NCI-H82 (cell line): ENCODE results near the gene SLC12A8.

ENCODE experiments used
- DNase-seq: peaks from one replicate; lab custom pipeline; 2025; lab: John Stamatoyannopoulos, UW

The SLC12A8 gene

DNA sequence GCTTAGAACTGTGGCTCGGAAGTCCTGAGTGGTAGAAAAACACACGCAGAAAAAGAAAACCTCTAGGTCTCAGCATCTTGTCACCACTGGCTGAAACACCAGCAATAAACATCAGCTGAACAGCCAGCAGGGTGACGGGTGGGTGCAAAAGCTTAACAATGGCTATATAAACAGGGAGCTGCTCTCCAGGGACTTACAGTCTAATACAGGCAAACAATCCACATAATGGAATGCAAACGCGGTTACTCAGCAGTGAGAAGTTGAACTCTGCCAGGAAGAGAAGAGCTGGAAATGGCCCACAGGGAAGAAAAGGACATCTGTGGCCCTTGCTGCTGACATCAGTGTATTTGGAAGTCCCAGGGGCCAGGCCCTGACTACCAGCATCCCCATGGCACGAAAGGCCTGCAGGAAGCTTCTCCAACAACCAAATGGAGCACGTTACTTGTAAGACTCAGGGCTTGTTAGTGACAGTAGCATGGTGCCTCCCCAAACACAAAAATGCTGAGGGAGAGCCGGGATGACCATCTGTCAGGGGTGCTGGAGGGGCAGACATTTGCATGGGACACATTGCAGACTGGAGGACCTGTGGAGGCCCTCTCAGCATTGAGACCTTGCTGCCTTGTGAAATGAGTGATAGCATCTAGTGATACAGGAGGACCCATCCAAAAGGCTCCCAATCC, 159.8 kb downstream of the SLC12A8 start:
- peak; percentile 61 for DNase-seq

DNA sequence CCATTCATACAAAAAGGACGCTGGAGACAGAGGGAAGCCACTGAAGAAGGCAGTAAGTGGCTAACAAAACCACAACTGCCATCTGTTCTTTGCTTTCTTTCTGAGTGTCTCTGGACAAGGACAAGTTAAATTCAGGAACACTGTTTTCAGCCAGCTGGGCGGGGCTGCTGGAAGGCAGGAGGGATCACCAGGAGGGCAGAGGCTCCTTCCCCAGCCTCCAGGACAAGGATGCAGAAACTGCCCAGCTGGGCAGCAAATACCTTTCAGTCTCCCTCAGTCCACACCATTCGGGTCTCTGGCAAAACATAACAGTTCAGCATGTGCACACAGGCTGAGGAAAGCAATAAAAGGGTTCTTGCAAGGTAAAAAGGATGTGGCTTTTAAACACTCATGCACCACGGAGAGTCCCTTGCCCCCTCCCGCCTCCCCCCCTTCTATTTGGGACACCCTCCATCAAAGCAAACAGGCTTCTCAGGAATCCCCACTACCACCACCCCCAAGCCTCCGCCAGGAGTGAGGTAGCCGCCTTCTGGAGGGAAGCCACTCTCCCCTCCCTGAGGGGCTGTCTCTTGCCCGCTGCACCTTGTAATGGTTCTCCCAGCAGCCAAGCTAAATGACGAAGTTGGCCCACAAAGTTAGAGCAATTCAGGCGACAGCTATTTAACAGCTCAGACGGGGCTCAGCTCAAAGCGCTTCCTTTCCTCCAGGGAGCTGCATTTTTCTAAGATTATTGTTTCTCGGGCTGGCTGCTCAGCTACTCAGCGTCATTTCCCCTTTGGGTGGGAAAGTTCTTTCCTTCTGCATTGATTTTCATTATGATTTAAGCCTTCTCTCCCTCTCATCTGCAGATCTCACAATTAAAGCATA, 160.6 kb downstream of the SLC12A8 start:
- DNase-seq: peak; percentile 76

DNA sequence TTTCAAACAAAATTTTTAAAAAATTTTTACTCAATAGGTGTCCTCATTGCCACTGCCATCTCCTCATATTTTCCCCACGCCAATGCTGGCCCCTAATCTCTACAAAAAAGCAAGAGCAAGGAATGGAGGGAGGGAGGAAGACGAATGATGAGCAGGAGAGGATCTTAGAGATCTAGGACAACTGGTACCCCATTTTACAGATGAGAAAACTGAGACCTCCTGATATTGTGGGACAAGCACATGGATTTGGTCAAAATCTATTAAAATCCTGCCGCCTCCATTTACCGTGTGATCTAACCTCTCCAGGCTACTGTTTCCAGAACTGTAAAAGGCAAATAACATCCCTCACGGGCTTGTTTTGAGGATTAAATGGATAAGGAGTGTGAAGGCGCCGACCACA, 161.3 kb downstream of the SLC12A8 start:
- no peak for DNase-seq

DNA sequence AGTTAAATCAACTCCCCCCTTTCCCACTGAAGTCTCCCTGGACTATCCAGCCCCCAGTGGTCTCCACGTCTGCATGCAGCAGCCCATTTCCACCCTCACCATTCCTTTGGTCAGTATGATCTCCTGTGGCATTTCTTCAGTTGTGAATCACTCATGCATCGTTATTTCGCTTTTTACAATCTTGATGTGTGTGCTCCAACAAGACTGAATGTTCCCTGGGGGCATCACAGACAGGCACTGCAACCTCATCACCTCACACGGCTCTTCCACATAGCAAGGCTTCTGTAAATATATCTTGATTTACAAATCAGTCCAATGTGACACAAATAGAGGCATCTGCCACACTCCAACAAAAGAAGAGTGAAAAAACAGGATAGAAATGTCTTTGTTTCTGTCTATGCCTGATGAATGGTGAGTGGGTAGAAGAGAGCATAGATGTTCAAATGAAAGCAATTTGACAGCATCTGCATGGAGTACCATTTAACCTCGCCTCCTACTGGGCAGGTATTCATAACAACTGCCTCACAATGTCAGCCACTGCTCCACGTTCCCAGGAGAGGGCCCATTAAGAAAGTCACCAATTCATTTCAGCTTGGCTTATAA, 162.0 kb downstream of the SLC12A8 start:
- DNase-seq: no peak

DNA sequence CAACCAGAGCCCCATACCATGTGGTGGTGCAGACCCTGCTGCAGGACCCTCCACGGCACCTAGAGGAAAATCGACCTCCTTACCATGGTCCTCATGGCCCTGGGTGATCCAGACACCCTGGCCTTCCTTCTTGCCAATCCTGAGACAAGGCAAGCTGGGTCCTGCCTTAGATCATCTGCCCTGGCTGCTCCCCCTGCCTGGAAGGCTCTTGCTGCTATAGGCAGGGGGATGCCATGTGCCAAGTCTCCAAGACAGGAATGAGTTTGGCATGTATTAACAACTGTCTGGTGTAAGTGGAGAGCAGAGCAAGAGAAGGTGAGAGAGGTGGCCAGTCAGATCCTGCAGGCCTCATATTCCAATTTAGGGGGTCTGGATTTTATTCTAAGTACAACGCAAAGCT, 164.3 kb downstream of the SLC12A8 start:
- DNase-seq: no peak

DNA sequence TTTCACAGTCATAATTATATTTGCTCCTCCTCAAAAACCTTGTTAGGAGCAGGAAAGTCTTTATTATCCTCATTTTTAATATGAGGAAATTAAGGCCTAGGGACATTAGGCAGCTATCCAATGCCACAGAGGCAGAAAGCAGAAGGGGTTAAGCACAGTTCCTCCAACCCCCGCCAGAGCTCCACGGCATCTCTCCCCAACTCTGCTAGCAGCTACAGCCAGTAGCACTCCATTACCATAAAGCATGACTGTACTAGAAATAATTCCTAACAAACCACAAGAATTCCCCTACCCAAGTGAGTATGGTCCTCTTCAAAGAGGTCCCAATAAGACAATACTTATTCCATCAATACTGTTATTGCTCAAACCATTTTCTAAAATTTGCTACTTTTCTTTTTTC, 166.6 kb downstream of the SLC12A8 start:
- DNase-seq: no peak

DNA sequence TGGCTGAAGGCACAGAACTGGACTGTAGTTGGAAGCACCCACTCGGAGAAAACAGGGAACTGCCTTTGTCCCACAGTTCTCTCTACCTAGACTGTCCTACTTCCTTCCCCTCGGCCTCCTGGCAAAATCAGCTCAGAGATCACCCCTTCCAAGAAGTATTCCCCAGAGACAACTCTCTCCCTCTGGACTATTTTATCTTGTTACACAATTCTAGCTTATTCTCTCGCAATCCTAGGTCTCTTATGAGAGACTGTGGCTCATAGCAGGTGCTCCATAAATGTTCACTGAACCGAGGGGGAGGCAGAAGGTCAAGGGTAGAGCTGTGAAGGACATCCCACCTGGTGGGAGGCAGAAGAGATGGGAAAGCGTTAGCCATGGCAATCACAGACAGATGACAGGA, 167.4 kb downstream of the SLC12A8 start:
- DNase-seq: no peak

DNA sequence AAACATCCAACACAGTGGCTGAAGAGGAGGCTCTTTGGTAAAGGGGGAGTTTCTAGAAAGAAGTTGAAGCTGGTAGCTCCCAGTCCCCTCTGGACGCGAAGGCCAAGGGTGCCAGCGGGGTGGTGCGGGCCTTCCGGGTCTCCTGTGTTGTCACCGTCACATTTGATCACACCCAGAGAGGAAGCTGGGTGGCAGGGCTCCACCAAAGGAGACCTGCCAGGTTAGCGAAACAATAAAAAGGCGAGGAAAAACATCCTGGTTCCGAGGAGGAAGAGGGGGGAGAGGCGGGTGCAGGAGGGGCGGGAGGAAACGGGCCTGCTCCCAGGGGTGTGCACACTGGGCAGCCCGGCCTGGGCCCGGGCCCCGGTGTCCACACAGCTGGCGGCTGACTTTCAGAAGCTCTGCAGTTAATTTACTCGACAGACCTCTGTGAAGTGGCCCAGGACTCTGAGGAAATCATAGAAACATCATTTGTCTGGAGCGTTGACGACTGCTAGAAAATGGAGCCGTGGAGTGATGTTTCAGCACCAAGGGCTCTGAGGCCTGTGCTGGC, 168.9 kb downstream of the SLC12A8 start:
- DNase-seq: no peak

DNA sequence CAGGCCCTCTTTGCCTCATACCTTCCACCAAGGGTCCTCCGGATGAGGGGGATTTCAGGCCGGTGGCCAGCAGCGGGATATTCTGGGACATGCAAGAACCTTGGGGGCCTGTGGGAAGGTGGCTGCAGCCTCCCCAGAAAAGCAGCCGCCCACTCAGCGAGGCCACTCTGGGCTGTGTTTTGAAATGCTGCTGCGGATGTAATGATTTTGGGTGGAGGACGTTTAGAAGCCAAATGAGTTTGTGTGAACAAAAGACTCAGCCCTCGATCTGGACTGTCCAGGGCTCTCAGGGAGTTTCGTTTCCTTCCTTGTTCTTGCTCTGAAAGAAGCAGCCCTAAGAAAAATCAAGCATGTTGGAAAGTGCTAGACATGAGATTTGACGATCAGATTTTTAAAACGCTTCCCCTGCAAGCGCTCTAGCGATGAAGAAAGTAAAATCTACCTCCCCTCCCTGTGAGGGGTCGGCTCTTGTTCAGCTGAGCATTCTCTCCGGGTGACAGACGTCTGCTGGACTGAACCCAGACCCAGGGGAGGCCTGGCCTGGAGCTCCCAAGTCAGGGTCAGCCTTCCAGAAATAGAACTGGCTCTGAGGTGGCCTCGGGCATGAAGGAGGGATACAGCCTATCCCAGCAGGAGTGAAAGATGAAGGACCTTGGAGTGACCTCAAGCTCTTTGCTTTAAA, 169.7 kb downstream of the SLC12A8 start:
- no peak for DNase-seq

DNA sequence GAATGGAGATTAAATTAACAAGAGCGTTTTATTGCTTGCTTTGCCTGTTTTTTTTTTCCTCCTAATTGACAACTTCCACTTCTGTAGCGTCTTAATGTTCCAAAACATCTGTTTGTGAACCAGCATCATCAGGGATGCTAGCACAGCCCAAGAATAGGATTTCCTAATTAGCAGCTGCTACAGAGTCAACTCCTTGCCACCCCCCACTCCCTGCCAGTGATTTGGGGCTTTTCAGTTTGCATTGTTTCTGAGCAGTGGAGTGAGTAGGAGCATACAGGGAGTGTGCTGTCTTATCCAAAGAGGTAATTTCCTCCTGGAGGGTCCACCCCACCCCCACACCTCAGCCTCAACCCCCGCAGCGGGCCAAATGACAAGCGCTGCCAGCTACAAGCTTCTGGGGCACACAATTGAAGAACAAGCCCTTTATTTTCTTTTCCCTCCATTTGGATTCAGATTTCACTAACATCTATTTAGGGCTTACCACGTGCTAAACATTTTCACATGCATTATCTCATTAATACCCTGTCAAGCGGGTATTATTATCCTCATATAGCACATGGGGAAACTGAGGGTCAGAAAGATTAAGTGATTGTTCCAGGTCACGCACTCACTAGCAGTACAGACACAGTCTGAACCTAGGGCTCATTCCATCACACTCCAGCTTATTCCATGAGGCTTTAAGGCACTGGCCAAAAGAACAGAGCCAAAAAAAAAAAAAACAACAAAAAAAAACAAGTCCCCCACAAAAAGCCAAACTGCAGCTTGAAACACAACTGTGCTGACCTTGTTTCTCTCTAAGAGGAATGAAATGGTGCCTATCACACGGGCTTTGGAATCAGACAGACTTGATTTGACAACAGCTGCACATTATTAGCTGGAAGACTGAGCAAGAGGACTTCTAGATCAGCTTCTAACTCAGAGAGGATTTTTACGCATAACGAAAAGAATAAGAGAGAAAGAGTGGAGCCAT, 173.1 kb downstream of the SLC12A8 start:
- DNase-seq: peak; percentile 74

DNA sequence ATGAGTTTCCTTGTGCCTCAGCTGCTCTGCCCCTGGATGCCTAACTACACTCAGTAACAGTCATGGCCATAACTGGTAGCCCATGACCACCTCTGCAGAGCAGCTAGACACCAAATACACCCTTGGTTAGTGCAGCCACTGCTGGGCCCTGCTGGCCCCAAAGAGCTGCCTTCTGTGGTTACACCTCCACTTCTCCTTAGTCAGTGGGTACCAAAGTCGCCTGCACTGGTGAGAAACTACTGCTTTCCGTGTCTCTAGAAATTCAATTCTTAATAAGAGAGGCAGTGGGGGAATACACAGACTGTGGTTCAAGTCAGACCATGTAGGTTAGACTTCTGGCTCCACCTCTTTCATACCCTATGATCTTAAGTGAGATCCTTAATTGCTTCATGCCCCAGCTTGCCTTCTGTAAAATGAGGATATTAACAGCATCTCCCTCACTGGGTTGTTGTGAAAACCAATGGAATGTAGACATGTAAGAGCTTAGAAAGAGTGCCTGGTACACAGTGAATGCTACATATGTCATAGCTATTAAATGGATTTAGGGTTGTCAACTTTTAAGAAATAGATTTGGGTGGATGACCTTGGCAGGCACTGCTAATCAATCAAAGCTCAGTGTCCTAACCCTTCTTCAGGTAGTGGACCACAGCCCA, 174.9 kb downstream of the SLC12A8 start:
- DNase-seq: no peak

DNA sequence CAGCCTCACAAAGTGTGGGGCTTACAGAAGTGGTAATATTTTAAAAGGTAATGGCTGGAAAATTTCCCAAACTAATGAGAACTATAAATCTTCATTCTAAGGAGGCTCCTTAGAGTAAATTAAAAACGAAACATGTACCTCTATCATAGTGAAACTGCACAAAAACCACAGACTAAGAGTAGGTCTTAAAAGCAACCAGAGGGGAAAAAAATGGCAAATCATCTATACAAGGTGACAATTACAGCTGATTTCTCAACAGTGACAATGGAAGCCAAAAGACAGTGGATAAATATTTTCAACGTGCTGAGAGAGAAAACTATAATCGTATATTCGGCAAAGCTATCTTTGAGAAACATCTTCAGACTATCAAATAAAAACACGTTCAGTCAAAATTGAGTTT, 177.3 kb downstream of the SLC12A8 start:
- DNase-seq: no peak

DNA sequence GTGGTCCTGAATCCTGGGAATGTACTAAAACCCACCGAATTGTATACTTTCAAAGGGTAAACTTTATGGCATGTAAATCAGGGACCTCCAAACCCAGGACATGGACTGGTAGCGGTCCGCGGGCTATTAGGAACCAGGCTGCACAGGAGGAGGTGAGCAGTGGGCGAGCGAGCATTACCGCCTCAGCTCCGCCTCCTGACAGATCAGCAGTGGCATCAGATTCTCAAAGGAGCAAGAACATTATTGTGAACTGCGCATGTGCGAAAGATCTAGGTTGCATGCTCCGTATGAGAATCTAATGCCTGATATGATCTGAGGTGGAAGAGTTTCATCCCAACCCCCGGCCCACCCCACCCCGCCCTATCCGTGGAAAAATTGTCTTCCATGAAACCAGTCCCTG, 178.9 kb downstream of the SLC12A8 start:
- no peak for DNase-seq

DNA sequence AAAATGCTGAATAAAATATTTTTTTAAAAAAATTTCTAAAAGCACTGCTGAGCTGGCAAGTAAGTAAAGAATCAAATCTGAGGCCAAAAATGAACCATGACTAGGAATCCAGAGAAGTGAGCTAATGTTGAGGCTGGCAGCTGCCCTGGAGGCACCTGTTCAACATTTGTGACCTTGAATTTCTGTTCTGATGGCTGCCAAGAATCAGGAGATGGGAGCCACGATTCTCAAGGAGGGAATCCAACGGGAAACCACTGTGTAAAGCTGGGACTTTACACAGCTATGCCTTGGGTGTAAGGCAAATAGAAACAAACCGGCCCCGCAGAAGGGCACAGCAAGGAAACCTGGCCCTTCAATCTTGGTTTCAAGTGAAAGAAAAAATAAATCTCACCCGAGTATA, 179.4 kb downstream of the SLC12A8 start:
- no peak for DNase-seq

DNA sequence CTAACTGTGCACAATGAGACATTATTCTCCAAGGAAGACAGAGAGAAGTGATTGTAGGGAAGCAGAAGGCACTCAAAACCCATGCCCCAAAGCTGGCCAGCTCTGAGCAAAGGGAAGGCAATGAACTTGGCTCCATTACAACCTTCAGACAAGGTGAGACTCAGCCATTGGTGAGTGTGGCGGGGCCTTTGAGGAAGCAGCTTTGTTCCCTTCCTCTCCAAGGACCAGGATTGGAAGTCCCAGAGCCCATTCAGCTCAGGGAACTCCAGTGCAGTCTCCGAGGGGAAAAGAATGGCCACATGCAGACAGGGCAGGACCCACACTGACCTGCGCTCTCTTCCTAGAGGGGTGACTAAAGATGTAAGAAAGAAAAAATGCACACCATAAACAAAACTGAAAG, 179.9 kb downstream of the SLC12A8 start:
- no peak for DNase-seq
